Measurements from ENCODE around the gene RAB8A. TPM values are rescaled to one million over a fixed set of nuclear protein-coding genes. Genes with fewer than 3 reads are reported as not detected.
"Not testable (repeated sequence)": the region's sequence is repeated elsewhere in the genome, so short reads cannot be mapped to it uniquely, and the experiment has no call there.

Gene RAB8A
- total RNA-seq, 1 experiment from 2014 or later: 126 TPM

GRCh38 chr19:16116067-16116466 is 4.4 kb downstream of the RAB8A start:
- Histone ChIP-seq H3K27ac (ENCODE audit: low read depth, low read length, poor library complexity, severe bottlenecking) (no peak overlapping the region), H3K4me1 (ENCODE audit: insufficient read depth, low read length, poor library complexity, severe bottlenecking) (peaks cover 12% of the 10 kb centered on the region), H3K4me3 (ENCODE audit: low read depth, low read length, poor library complexity, severe bottlenecking) (no peak overlapping the region), H3K27me3 (replicated peaks; ENCODE audit: insufficient read depth, low read depth, low read length, poor library complexity) (no peaks in the 10 kb centered on the region), H3K9me3 (ENCODE audit: low read depth, low read length, poor library complexity, severe bottlenecking) (no peaks in the 10 kb centered on the region), H3K36me3 (ENCODE audit: insufficient read depth, low read length, poor library complexity, severe bottlenecking) (peaks cover 19% of the 10 kb centered on the region)
- no peak for DNase-seq (ENCODE audit: low spot score)
- ChIA-PET CTCF (no interaction called here), POLR2A (ENCODE audit: low non-redundant PET) (no interaction called here)
- BruUV-seq (replicated peaks): no TSS peak
- intact Hi-C loops (cut with micrococcal nuclease; ENCODE audit: unreplicated experiment): no loop called here
- TF ChIP-seq EZH2 (IDR thresholded peaks at IDR 0.05; ENCODE audit: borderline replicate concordance, low read depth, low read length, poor library complexity, severe bottlenecking): no peak
- no peak for TF ChIP-seq CTCF (conservative IDR thresholded peaks at IDR 0.05; ENCODE audit: low read depth, low read length)

GRCh38 chr19:16117594-16118033 is 5.9 kb downstream of the RAB8A start:
- no peaks in the 10 kb centered on the region for H3K9me3 ChIP-seq (ENCODE audit: low read depth, low read length, poor library complexity, severe bottlenecking)
- TF ChIP-seq EZH2 (IDR thresholded peaks at IDR 0.05; ENCODE audit: borderline replicate concordance, low read depth, low read length, poor library complexity, severe bottlenecking) (no peak), CTCF (conservative IDR thresholded peaks at IDR 0.05; ENCODE audit: low read depth, low read length) (no peak)
- H3K4me1 ChIP-seq (ENCODE audit: insufficient read depth, low read length, poor library complexity, severe bottlenecking): peaks cover 10% of the 10 kb centered on the region
- ChIA-PET POLR2A (ENCODE audit: low non-redundant PET) (no interaction called here), CTCF (no interaction called here)
- H3K4me3 ChIP-seq (ENCODE audit: low read depth, low read length, poor library complexity, severe bottlenecking): no peak overlapping the region
- peaks cover 35% of the 10 kb centered on the region for H3K36me3 ChIP-seq (ENCODE audit: insufficient read depth, low read length, poor library complexity, severe bottlenecking)
- intact Hi-C loops (cut with micrococcal nuclease; ENCODE audit: unreplicated experiment): no loop called here
- BruUV-seq (replicated peaks): no TSS peak
- H3K27me3 ChIP-seq (replicated peaks; ENCODE audit: insufficient read depth, low read depth, low read length, poor library complexity): no peaks in the 10 kb centered on the region
- DNase-seq (ENCODE audit: low spot score): no peak
- H3K27ac ChIP-seq (ENCODE audit: low read depth, low read length, poor library complexity, severe bottlenecking): no peak overlapping the region

- POLR2A ChIA-PET (ENCODE audit: low non-redundant PET): no interaction called here
- Histone ChIP-seq H3K36me3 (ENCODE audit: insufficient read depth, low read length, poor library complexity, severe bottlenecking) (peaks cover 39% of the 10 kb centered on the region), H3K4me3 (ENCODE audit: low read depth, low read length, poor library complexity, severe bottlenecking) (no peak overlapping the region), H3K9me3 (ENCODE audit: low read depth, low read length, poor library complexity, severe bottlenecking) (no peaks in the 10 kb centered on the region), H3K27ac (ENCODE audit: low read depth, low read length, poor library complexity, severe bottlenecking) (no peak overlapping the region), H3K4me1 (ENCODE audit: insufficient read depth, low read length, poor library complexity, severe bottlenecking) (peaks cover 5% of the 10 kb centered on the region), H3K27me3 (replicated peaks; ENCODE audit: insufficient read depth, low read depth, low read length, poor library complexity) (no peaks in the 10 kb centered on the region)
- no peak for TF ChIP-seq CTCF (conservative IDR thresholded peaks at IDR 0.05; ENCODE audit: low read depth, low read length)
- TF ChIP-seq EZH2 (IDR thresholded peaks at IDR 0.05; ENCODE audit: borderline replicate concordance, low read depth, low read length, poor library complexity, severe bottlenecking): no peak
- intact Hi-C loops (cut with micrococcal nuclease; ENCODE audit: unreplicated experiment): no loop called here
- CTCF ChIA-PET: no interaction called here
- no TSS peak for BruUV-seq (replicated peaks)
- DNase-seq (ENCODE audit: low spot score): no peak
Measured at GRCh38 chr19:16118489-16119033, 6.9 kb downstream of the RAB8A start.

GRCh38 chr19:16119075-16119857 is 7.6 kb downstream of the RAB8A start:
- POLR2A ChIA-PET (ENCODE audit: low non-redundant PET); DNase-seq (ENCODE audit: low spot score); H3K4me1 ChIP-seq (ENCODE audit: insufficient read depth, low read length, poor library complexity, severe bottlenecking); H3K27ac ChIP-seq (ENCODE audit: low read depth, low read length, poor library complexity, severe bottlenecking); H3K9me3 ChIP-seq (ENCODE audit: low read depth, low read length, poor library complexity, severe bottlenecking); BruUV-seq (replicated peaks); H3K4me3 ChIP-seq (ENCODE audit: low read depth, low read length, poor library complexity, severe bottlenecking); H3K27me3 ChIP-seq (replicated peaks; ENCODE audit: insufficient read depth, low read depth, low read length, poor library complexity); CTCF ChIA-PET; intact Hi-C loops (cut with micrococcal nuclease; ENCODE audit: unreplicated experiment): not testable (repeated sequence)
- H3K36me3 ChIP-seq (ENCODE audit: insufficient read depth, low read length, poor library complexity, severe bottlenecking): peaks cover 44% of the 10 kb centered on the region

All from A673 (cell line).